GM21786 (cell line): ENCODE results near the gene HECTD4.

Source experiments
- ATAC-seq: cut with Tn5 transposase; IDR thresholded peaks from one replicate; pipeline ENCODE4 v1.9.1; 2021; ENCODE audit not compliant: unreplicated experiment

Gene HECTD4

DNA sequence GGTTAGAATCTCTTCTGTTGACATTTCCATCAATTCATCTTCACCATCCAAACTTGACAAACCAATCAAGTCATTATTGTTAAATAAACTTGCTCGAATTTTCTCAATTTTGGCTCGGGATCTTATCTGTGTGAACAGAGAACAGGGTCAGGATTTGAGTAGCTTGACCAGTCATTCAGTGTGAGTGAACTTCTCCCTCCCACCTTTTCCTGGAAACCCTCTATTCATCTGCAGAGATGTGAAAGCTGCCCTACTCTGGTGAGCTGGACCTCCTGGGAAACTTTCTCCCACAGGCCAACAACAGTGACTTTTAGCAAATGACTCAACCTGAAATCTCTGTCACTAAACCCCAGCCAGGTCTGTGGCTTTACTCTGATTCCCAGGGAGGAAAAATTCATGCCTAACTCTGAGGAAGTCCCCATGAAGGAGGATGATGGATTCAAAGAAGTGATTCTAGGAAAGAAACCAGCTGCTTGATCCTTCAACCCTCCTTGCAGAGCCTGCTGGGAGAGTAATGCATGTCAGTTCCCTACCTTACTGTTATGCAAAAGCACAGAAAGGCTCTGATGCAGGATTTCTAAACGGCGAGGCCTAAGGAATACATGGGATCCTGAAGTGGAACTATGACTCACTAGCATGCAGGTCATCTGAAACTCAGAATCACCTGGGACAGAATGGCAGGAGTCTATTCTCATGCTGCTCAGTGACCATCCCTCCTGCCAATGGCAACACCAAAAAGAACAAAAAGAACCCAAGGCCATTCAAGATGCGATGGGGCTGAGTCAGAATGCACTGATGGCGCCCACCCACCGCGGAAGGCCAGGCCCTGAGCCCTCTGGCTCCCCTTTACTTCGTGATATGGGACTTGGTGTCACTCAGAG is 198.8 kb downstream of the HECTD4 start:
- ATAC-seq = no peak

DNA sequence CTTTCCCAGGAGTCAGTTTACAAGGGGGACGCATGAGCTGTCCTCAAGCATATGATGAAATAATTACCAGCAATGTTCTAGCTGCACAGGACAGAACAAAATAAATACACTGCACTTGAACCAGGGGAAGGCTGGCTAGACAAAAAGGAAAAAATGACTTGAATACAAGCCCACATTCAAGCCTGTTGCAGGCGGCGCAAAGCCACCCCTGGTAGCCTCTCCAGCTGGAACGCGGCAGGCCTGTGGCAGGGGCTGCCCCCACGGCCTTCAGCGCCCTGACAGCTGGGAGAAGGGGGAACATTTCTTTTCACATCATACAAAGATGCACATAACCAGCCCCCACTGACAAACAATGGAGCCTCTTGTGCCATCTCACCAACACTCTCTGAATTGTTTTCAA is 199.7 kb downstream of the HECTD4 start:
- no peak for ATAC-seq

DNA sequence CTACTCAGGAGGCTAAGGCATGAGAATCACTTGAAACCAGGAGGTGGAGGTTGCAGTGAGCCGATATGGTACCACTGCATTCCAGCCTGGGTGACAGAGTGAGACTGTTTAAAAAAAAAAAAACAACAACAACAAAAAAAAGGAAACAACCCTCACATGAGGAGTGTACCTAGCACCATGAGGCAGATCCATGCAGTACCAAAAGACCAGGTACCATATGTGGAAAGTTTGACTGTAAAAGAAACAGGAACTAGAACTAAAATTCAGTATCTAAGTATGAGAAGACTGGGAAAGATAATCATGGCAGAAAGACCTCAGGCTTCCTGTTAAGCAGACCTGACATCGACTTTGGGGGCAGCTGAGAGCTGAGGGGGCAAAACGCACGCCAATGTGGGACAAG is 201.8 kb downstream of the HECTD4 start:
- ATAC-seq = no peak

DNA sequence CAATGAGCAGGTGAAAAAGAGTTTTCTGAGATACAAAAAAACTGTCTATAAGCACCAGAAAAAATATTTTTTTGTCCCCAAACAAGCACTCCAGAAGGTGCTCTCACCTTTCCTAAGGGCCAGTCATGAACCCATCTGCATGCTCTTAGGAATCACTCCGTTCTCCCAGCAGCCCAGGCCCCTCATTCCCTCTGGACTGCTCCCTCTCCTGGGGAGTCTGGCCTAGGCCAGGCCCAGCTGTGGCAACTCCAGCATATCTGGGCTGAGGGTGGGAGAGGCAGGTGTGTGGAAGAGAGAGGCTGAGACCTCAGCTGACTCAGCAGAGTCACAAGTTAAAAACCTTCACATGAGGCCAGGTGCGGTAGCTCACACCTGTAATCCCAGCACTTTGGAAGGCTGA is 202.3 kb downstream of the HECTD4 start:
- no peak for ATAC-seq

DNA sequence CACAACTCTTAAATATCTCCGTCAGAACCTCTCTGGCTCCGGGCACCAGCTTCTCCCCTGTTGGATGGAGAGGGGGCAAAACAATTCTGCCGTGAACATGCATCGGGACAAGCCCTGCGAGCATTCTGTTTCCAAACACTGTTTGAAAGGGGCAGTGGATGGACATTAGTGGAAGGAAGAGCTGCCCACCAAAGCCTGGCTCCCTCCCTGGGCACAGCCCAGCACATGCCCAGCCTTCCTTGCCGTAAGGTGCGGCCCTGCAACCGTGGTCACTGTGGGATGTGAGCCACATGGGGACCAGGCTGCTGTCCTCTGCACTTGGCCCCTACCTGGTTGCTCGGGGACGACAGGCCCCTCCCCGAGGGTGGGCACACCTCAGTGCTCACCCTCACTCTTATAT is 202.9 kb downstream of the HECTD4 start:
- no peak for ATAC-seq

DNA sequence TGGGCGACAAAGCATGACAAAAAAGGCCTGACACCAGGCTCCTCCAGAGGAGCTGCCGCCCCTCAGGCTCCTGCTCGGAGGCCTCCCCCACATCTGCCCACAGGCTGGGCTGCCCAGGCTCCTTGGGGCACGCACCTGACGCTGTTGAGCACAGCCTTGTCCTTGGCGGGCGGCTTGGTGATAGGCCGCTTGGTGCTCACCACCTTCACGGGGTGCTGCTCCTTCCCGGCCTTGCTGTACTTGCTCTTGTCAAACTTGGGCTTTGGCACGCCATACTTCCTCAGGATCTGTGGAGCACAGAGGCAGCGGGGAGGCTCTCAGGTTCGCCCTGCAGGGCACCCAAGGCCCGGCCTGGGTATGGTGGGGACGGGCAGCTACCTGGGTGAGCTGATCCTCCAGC is 203.4 kb downstream of the HECTD4 start:
- no peak for ATAC-seq

DNA sequence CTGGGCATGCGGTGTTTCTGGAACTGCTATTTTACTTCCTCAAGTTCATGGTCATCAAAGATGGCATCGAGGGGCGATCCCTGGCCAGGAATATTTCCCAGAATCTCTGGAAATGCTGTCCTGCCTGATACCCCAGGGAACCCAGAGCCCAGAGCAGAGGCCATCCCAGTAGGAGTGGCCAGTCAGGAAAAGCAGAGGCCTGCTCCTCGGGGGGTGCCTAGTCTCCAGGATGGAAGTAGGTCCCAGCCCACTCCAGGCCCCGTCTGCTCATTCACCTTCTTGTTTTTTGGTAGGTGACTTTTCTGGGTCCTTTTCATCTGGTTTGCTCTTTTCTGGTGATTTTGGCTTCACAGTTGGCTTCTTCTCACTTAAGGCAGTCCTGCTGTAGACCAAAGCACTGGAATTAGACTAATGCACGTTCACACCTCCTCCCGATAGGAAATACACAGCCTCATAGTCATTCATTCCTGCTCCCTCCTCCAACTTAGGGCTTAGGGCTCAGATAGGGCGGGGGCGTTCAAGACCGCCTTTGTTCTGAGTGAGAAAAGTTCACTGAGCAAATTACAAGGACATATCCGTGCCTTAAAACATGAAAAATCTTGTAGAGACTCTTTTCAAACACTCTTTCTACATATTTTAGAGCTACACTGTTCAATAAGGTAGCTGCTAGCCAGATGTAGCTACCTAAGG is 205.8 kb downstream of the HECTD4 start:
- no peak for ATAC-seq

DNA sequence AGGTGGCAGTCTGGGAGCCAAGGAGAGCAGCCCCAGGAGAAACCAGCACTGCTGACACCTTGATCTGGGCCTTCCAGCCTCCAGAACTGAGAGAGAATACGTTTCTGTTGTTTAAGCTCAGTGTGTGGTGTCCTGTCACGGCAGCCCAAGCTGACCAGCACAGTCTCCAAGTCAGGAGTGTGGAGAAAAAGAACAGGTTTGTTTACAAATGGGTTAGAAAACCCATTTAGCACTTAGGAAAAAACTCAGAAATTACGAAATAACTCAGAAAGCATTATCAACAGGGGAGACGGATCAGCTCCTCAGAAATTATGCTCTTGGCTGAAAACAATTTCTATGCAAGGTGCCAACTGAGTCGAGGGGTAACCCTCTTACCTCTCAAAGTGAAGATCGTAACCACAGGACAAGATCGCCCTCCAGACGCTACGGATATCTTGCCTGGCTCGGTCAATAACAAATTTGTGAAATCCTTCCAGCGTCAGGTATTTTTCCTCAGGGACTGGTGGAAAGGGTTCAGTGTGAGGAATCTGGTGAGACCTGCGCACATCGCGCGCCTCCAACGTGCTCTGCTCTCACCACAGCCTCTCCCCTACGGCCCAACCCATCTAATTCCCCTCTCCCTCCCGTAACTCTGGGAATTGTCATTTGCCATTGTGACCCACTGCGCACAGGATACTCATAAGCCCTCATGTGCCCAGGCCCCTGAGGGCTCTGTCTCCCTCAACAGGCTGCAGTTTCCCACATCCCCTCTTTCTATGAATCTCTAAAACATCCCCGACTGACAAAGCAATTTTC is 206.7 kb downstream of the HECTD4 start:
- ATAC-seq = no peak

DNA sequence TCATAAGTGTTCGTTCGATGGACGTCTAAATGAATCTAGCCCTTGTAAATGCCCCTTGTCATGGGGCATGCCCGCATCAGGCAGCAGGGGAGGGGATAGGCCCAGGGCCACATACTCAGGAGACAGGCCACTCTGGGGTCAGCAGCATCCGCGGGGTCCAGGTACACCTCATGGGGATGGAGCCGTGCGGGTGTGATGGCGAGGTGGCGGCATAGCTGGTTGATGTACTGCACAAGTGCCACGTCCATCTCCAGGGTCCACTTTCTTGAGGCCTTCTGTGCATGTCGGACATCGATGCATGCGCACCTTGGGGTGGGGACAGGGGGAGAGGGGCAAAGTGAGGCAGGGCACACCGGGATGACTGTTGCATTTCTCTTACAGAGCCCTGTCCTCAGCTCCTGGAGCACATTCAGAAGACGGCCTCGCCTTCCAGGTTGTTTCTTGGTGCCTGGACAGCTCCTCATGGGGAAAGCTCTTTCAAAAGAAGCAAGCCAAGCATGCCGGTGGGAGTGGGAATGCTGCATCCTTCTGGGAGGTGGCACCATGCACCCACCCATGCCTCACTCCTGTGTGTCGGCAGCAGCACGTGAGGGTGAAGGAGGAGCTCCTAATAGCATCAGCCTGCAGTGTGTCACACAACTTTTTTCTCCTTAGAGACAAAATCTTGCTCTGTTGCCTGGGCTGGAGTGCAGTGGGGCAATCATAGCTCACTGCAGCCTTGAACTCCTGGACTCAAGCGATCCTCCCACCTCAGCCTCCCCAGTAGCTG is 209.5 kb downstream of the HECTD4 start:
- no peak for ATAC-seq

DNA sequence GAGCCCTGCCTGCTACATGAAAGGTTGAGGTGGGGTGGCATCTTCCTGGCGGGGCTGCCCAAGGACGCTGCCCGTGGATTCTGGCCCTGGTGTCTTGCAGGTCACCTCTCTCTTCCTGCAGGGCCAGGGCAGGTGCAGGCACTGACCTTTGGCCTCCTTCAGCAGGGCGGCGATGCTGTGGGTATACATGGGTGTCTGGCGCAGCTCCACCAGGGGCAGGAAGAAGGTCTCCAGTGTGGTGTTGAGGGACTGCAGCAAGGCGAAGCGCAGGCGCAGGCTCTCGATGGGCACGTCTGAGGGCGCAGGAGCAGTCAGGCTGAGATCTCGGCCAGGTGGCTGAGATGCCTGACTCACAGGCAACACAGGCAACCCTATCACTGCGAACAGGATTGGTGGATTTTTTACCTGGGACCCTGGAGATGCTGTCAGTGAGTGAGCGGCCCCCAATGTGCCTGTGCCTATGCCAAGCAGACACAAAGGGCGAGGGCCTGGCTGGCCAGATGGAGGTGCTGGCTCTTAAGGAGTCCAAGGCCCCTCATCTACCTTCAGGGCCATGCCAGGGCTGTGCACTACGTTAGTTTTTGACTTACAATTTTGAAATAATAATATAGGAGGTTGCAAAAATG is 211.1 kb downstream of the HECTD4 start:
- ATAC-seq = no peak

DNA sequence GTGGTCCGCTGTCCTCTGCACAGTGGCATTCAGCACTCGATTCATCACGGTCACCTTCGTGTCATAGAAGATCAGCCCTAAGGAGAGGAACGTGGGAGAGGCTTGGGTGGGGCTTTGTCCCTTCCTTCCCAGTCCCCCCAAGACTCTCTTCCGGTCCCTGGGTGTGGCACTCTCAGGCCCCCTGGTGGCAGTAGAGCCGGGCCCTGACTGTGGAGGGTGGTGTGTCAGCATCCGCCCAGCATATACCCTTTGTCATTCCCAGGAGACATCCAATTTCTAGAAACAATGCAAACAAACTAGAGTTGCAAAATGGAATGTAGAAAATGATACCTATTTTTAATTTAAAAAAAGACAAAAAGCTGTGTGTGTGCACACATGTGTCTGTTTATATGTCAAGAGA is 211.9 kb downstream of the HECTD4 start:
- no peak for ATAC-seq

DNA sequence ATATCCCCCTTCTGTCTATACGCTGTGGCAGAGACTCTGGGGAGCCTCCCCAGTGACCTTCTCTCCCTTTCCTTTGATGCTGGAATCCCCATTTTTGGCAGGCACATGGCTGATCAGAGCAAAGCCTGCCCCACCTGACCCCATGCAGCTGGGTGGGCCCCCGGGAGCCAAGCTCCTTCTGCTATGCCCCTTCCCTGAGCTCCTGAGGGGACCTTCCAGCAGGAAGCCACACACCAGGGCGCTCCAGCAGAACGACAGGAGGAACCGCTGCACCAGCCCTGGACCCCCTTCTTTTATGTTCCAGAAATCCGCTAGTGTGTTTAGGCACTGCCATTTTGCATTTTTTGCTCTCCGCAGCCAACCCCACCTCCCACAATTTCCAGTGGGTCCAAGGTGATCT is 212.3 kb downstream of the HECTD4 start:
- ATAC-seq = no peak

DNA sequence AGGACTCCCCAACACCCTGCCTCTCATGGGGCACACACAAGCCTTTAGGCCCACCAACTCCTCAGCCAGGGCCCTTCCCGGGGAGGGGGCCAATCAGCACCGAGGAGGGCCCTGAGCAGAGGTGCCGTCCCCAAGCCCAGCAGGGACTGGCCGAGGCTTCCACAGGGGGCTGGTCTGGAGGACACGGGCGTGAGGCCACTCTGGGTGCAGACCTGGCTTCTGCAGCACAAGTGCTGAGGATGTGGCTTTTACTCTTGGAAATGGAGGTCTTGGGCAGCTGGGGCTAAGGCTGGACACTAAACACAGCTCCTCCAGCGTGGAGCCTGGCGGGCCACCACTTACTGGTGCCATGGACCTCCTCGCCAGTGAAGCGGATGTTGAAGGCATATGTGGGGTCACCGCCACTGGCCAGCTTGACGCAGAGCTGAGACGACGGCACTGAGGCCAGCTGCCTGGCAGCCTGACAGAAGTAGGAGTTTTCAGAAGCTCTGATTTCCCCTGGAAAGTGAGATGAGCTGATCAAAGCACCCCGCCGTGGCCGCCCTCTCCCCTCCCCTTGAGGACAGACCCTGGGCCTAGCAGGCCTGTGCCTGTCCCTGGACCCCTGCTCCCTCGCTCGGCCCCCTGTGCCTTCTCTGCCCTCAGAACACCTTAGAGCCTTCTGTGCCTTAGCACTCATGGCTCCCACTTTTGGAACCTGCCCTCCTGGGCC is 212.9 kb downstream of the HECTD4 start:
- ATAC-seq = no peak

DNA sequence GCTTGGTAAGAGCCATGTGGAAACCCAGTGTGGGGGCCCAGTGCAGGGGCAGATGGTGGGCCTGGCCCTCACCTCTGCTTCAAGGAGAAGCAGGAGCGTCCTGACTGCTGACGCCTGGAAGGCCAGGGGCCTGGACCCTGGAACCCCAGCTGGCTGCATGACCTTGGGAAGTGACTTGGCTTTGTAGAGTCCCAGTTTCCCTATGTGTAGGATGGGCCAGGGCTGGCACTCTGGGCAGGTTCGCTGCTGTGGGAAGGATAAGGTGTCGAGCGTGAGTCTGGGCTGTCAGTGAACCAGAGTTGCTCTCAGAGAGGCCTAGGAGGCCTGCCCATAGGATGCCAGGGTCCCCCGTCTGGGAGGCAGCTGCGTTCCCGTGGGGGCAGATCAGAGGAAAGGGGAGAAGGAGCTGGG is 213.7 kb downstream of the HECTD4 start:
- no peak for ATAC-seq

DNA sequence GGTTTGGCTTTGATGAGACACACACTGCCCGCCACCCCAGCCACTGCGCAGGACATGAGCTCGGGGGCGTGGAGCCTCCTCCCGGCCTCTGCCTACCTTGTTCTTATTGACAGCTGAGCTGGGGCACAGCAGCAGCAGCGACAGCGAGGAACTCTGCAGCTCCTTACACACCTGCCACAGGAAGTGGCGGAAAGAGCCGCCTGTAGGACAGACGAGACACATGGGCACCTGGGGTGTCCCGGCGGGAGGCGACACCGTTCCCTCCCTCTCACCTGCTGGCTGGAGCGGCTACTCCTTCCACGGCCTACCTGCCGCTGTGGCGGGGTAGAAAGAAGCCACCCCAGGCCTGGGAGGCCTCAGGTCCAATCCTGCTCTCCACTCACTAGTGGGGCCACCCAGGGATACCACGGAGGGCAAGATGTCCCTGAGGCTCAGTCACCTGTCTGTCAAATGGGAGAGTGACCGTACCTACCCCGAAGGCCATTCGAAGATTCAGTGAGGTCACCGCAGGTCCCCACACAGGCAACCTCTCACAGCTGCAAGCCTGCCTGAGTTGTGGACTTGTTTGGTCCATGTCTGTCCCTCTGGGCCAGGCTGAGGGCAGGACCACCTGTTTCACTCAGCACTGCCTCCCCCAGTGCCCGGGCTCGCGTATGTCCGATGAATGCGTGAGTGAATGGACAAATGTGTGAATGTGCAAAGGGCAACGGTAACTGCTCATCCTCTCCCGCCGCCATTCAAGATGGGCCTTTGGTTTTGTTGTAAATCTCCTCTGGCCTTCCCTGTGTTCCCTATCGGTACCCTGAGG is 214.3 kb downstream of the HECTD4 start:
- no peak for ATAC-seq

DNA sequence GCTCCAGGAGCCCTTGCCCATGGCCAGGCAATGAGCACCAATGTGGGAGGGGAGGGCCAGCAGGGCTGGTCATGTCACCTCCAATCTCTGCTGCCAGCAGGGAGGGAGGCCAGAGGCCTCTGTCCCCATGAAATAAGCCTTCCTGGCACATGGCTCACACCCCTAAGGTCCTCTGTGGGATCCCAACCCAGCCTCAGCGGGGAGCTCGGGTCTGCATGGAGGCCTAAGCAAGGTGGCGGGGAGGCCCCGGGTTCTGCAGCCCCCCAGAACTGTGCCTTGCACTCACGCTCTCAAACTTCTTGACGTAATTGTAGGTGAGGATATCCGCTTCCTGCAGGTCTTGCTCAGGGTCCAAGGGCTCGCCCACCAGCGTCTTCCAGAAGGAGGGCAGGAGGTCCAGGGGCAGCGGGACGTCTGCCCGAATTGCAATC is 215.2 kb downstream of the HECTD4 start:
- ATAC-seq = no peak

DNA sequence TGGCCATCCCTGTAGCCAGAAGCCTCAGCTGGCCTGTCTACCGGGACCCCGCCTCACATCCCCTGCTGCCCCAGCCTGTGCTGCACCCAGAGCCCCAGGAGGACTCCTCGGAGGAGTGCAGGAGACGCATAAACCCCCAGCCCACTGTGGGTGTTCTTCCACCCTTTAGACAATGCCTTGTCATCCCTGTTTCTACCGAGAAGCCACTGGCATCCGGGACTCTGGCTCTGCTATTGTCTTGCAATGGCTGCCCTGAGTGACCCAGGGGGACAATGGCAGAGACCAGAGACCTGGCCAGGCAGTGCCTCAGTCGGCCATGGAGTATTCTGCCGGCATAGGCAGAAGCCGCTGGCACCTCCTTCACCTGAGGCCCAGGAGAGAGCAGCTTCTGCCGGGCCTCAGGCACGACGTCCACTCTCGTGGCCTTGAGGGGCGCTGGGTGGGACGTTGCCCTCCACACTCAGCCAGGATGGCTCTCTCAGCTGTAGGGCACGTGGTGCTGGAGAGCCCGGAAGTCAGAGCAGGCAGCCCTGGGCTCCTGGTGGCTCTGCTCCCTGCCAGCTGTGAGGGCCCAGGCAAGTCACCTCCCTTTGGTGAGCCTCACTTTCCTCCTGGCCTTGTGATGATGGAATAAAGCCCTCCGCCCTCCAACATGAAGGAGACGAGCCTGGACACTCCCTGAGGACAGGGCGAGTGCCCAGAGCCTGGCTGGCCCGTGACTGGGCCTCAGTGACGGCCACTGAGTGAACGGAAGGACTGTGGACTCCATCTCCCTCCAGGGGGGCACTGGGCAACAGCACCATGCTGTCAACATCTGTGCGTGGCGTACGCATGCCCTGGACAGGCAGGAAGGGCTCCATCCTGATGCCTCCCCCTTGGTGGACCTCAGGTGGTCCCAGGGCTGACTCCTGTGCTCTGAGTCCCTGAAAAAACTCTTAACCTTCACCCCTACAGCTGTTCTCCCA is 215.9 kb downstream of the HECTD4 start:
- no peak for ATAC-seq

DNA sequence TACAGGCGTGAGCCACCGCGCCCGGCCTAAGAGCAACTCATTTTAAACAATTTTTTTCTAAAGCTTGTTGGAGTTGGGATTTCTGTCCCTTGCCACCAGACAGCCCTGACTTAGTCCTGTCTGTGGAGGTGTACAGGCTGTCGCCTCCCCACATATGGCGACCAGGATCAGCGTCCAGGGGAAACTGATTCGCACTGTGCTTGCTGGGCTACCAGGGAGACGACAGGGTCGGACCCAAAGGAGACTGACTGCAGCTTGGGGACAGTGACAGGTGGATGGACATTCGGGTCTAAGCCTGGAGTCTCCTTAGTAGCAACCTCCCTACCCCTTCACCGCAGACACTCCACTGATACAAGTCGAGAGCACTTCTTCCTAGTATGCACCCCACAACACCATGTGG is 216.6 kb downstream of the HECTD4 start:
- no peak for ATAC-seq
